GM19455 (cell line): ENCODE data around the gene ACACB.

Experiments used
- ATAC-seq: cut with Tn5 transposase; IDR thresholded peaks from one replicate; pipeline ENCODE4 v1.9.1; 2021; ENCODE audit not compliant: unreplicated experiment

ACACB gene

GRCh38 chr12:109209082-109209481 is 92.7 kb downstream of the ACACB start:
- no peak for ATAC-seq

- ATAC-seq: no peak
Measured at GRCh38 chr12:109212460-109213115, 96.2 kb downstream of the ACACB start.

- ATAC-seq: no peak
Measured at GRCh38 chr12:109214131-109214530, 97.7 kb downstream of the ACACB start.

GRCh38 chr12:109218996-109219395 is 102.6 kb downstream of the ACACB start:
- no peak for ATAC-seq

GRCh38 chr12:109219938-109220337 is 103.6 kb downstream of the ACACB start:
- no peak for ATAC-seq

GRCh38 chr12:109221277-109221931 is 105.0 kb downstream of the ACACB start:
- no peak for ATAC-seq

GRCh38 chr12:109222062-109222461 is 105.7 kb downstream of the ACACB start:
- no peak for ATAC-seq

GRCh38 chr12:109222496-109222895 is 106.1 kb downstream of the ACACB start:
- ATAC-seq: no peak

GRCh38 chr12:109223211-109223610 is 106.8 kb downstream of the ACACB start:
- no peak for ATAC-seq

- no peak for ATAC-seq
Measured at GRCh38 chr12:109223868-109224267, 107.5 kb downstream of the ACACB start.

GRCh38 chr12:109228664-109229063 is 112.3 kb downstream of the ACACB start:
- ATAC-seq: no peak

- no peak for ATAC-seq
Measured at GRCh38 chr12:109230193-109230592, 113.8 kb downstream of the ACACB start.

GRCh38 chr12:109232731-109233130 is 116.3 kb downstream of the ACACB start:
- ATAC-seq: no peak

GRCh38 chr12:109234012-109234411 is 117.6 kb downstream of the ACACB start:
- ATAC-seq: no peak

GRCh38 chr12:109236257-109236656 is 119.9 kb downstream of the ACACB start:
- ATAC-seq: no peak

- no peak for ATAC-seq
Measured at GRCh38 chr12:109239179-109239578, 122.8 kb downstream of the ACACB start.

- ATAC-seq: no peak
Measured at GRCh38 chr12:109239691-109240090, 123.3 kb downstream of the ACACB start.

- ATAC-seq: no peak
Measured at GRCh38 chr12:109240365-109240764, 124.0 kb downstream of the ACACB start.

GRCh38 chr12:109241936-109242335 is 125.5 kb downstream of the ACACB start:
- ATAC-seq: no peak

- no peak for ATAC-seq
Measured at GRCh38 chr12:109244073-109244472, 127.7 kb downstream of the ACACB start.

GRCh38 chr12:109246221-109246620 is 129.8 kb downstream of the ACACB start:
- ATAC-seq: no peak

GRCh38 chr12:109247831-109248654 is 131.7 kb downstream of the ACACB start:
- ATAC-seq: no peak
